Measurements from ENCODE around the gene SLC29A2. TPM values are rescaled to one million over a fixed set of nuclear protein-coding genes. Genes with fewer than 3 reads are reported as not detected.

Gene SLC29A2
- total RNA-seq, 1 experiment from 2014 or later: 30.2 TPM

DNA sequence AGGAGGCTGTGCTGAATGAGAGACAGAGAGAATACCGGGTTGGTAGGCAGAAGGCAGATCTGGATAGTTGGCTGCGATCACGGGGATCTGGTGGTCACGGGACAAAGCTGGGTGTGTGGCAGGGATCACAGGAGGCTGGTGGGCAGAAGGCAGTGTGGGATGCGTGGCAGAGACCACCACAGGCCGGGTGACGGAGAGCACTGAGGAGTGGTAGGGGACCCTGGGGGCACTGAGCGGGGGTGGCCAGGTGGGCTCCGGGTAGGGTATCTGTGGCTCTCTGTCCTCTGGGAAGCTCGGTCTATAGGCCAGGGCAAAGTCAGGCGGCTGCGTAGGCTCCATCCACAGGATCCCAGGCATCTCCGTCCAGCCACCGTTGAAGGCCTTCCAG is 56.1 kb downstream of the SLC29A2 start:
- Mint-ChIP-seq H3K4me1 (peaks cover 30% of the 10 kb centered on the region), H3K27ac (0 out of 2 replicates have a peak overlapping the region, but pooled peaks have one; percentile 36), H3K9me3 (peaks cover 20% of the 10 kb centered on the region), H3K27me3 (ENCODE audit: low read depth) (peaks cover 22% of the 10 kb centered on the region), H3K4me3 (no peak overlapping the region), H3K36me3 (peaks cover 20% of the 10 kb centered on the region)
- CTCF ChIA-PET: interaction anchor here (0.9 to 3.4 kb wide), 3 partner anchors 13 to 33 kb away, joined by 3 to 31 read pairs (median 5); partner anchors contain the start of gene RIN1
- TF ChIP-seq ELF4 (CRISPR knock-in tag; IDR thresholded peaks at IDR 0.05; ENCODE audit: low read depth): no peak
- TF ChIP-seq SP1 (CRISPR knock-in tag; conservative IDR thresholded peaks at IDR 0.05): no peak
- ATAC-seq (no peak), DNase-seq (ENCODE audit: low spot score) (no peak)
- POLR2A ChIA-PET: interaction anchor here (0.9 kb wide), 1 partner anchor 55 kb away, joined by 4 read pairs; no protein-coding TSS in a partner anchor

DNA sequence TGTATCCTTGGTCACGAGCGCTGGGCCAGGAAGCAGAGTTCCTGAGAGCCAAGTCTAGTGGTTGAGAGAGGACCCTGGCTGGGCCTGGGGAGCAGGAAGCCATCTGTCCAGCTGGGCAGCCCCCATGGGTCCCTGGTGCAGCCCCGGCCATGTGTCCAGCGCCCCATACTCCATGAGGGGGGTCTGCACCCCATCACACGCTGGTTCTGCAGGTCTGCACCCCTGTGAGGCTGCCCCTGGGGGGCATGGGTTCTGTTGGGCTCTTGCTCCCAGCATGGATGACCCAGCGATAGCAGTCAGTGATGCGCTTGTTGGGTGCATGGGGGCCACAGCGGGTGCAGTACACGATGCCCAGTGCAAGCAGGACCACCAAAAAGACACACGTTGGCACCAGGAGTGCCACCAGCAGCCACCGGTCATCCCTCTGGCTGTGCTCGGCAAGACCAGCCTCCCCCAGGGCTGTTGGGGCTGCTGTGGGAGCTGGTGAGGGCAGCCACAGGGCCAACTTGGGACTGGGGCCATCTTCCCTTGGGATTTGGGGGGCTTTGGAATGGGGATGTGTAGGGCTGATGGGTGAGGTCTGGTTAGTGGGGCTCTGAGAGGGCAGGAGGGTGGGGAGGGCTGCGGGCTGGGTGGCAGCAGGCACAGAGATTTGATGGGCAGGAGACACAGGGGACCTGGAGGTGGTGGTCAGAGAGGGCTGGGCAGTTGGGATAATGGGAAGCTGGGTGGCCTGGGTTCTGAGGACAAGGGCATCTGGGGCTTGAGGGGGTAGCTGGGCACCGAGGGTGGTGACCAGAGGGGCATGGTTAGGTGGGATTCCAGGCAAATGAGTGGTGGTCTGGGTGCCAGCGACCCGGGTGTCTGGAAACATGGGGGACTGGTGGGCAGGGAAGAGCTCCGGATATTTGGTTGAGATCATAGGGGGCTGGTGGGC is 56.7 kb downstream of the SLC29A2 start:
- ChIA-PET CTCF (interaction anchor here (0.9 to 5.8 kb wide), 4 partner anchors 12 to 32 kb away, joined by 3 to 319 read pairs (median 25); partner anchors contain the start of gene RIN1), POLR2A (interaction anchor here (0.9 kb wide), 1 partner anchor 56 kb away, joined by 4 read pairs; no protein-coding TSS in a partner anchor)
- Mint-ChIP-seq H3K4me3 (no peak overlapping the region), H3K4me1 (peaks cover 30% of the 10 kb centered on the region), H3K27ac (0 out of 2 replicates have a peak overlapping the region, but pooled peaks have one; percentile 36), H3K9me3 (peaks cover 13% of the 10 kb centered on the region), H3K36me3 (peaks cover 14% of the 10 kb centered on the region), H3K27me3 (ENCODE audit: low read depth) (peaks cover 16% of the 10 kb centered on the region)
- DNase-seq (ENCODE audit: low spot score) (no peak), ATAC-seq (no peak)
- TF ChIP-seq, protein P1, sequence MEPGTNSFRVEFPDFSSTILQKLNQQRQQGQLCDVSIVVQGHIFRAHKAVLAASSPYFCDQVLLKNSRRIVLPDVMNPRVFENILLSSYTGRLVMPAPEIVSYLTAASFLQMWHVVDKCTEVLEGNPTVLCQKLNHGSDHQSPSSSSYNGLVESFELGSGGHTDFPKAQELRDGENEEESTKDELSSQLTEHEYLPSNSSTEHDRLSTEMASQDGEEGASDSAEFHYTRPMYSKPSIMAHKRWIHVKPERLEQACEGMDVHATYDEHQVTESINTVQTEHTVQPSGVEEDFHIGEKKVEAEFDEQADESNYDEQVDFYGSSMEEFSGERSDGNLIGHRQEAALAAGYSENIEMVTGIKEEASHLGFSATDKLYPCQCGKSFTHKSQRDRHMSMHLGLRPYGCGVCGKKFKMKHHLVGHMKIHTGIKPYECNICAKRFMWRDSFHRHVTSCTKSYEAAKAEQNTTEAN (CRISPR knock-in tag; IDR thresholded peaks at IDR 0.05): no peak
- TF ChIP-seq, protein P2, sequence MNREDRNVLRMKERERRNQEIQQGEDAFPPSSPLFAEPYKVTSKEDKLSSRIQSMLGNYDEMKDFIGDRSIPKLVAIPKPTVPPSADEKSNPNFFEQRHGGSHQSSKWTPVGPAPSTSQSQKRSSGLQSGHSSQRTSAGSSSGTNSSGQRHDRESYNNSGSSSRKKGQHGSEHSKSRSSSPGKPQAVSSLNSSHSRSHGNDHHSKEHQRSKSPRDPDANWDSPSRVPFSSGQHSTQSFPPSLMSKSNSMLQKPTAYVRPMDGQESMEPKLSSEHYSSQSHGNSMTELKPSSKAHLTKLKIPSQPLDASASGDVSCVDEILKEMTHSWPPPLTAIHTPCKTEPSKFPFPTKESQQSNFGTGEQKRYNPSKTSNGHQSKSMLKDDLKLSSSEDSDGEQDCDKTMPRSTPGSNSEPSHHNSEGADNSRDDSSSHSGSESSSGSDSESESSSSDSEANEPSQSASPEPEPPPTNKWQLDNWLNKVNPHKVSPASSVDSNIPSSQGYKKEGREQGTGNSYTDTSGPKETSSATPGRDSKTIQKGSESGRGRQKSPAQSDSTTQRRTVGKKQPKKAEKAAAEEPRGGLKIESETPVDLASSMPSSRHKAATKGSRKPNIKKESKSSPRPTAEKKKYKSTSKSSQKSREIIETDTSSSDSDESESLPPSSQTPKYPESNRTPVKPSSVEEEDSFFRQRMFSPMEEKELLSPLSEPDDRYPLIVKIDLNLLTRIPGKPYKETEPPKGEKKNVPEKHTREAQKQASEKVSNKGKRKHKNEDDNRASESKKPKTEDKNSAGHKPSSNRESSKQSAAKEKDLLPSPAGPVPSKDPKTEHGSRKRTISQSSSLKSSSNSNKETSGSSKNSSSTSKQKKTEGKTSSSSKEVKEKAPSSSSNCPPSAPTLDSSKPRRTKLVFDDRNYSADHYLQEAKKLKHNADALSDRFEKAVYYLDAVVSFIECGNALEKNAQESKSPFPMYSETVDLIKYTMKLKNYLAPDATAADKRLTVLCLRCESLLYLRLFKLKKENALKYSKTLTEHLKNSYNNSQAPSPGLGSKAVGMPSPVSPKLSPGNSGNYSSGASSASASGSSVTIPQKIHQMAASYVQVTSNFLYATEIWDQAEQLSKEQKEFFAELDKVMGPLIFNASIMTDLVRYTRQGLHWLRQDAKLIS (CRISPR knock-in tag; IDR thresholded peaks at IDR 0.05; ENCODE audit: borderline replicate concordance): no peak
- TF ChIP-seq, protein P3, sequence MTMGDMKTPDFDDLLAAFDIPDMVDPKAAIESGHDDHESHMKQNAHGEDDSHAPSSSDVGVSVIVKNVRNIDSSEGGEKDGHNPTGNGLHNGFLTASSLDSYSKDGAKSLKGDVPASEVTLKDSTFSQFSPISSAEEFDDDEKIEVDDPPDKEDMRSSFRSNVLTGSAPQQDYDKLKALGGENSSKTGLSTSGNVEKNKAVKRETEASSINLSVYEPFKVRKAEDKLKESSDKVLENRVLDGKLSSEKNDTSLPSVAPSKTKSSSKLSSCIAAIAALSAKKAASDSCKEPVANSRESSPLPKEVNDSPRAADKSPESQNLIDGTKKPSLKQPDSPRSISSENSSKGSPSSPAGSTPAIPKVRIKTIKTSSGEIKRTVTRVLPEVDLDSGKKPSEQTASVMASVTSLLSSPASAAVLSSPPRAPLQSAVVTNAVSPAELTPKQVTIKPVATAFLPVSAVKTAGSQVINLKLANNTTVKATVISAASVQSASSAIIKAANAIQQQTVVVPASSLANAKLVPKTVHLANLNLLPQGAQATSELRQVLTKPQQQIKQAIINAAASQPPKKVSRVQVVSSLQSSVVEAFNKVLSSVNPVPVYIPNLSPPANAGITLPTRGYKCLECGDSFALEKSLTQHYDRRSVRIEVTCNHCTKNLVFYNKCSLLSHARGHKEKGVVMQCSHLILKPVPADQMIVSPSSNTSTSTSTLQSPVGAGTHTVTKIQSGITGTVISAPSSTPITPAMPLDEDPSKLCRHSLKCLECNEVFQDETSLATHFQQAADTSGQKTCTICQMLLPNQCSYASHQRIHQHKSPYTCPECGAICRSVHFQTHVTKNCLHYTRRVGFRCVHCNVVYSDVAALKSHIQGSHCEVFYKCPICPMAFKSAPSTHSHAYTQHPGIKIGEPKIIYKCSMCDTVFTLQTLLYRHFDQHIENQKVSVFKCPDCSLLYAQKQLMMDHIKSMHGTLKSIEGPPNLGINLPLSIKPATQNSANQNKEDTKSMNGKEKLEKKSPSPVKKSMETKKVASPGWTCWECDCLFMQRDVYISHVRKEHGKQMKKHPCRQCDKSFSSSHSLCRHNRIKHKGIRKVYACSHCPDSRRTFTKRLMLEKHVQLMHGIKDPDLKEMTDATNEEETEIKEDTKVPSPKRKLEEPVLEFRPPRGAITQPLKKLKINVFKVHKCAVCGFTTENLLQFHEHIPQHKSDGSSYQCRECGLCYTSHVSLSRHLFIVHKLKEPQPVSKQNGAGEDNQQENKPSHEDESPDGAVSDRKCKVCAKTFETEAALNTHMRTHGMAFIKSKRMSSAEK (CRISPR knock-in tag; IDR thresholded peaks at IDR 0.05; ENCODE audit: borderline replicate concordance): no peak
- TF ChIP-seq SMAD4 (CRISPR knock-in tag; IDR thresholded peaks at IDR 0.05): no peak
- TF ChIP-seq CREB1 (CRISPR knock-in tag; IDR thresholded peaks at IDR 0.05): no peak
- no peak for TF ChIP-seq GRHL2 (CRISPR knock-in tag; IDR thresholded peaks at IDR 0.05; ENCODE audit: insufficient replicate concordance, severe bottlenecking)
- TF ChIP-seq PRRX2 (CRISPR knock-in tag; IDR thresholded peaks at IDR 0.05): no peak
- TF ChIP-seq GTF2I (CRISPR knock-in tag; conservative IDR thresholded peaks at IDR 0.05): no peak
- TF ChIP-seq ZNF671 (CRISPR knock-in tag; IDR thresholded peaks at IDR 0.05): no peak
- no peak for TF ChIP-seq ESRRA (CRISPR knock-in tag; IDR thresholded peaks at IDR 0.05; ENCODE audit: borderline replicate concordance)
- TF ChIP-seq, protein P4, sequence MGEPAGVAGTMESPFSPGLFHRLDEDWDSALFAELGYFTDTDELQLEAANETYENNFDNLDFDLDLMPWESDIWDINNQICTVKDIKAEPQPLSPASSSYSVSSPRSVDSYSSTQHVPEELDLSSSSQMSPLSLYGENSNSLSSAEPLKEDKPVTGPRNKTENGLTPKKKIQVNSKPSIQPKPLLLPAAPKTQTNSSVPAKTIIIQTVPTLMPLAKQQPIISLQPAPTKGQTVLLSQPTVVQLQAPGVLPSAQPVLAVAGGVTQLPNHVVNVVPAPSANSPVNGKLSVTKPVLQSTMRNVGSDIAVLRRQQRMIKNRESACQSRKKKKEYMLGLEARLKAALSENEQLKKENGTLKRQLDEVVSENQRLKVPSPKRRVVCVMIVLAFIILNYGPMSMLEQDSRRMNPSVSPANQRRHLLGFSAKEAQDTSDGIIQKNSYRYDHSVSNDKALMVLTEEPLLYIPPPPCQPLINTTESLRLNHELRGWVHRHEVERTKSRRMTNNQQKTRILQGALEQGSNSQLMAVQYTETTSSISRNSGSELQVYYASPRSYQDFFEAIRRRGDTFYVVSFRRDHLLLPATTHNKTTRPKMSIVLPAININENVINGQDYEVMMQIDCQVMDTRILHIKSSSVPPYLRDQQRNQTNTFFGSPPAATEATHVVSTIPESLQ (CRISPR knock-in tag; IDR thresholded peaks at IDR 0.05): no peak

All from WTC11 (cell line).